Liver (tissue), 9 donors: ENCODE data around the gene EIF4G3. TPM values are rescaled to one million over a fixed set of nuclear protein-coding genes. Genes with fewer than 3 reads are reported as not detected.

ENCODE experiments used
- DNase-seq: peaks from one replicate; pipeline ENCODE4 v3.0.0-alpha.2; 2017; ENCODE audit warnings: low spot score
- H3K27ac ChIP-seq, 2 donors: one replicate each; pipeline ENCODE4 v1.7.0; 2013; ENCODE audit warnings: inconsistent platforms in 2 of 2, low read length in 2 of 2, control low read depth in 1 of 2, low read depth in 1 of 2, mild to moderate bottlenecking in 1 of 2
- H3K27me3 ChIP-seq, 4 donors: one replicate each; pipeline versions ENCODE4 v1.6.1 to v1.7.0; 2013; ENCODE audit warnings: low read length in 3 of 4, inconsistent platforms in 1 of 4, mild to moderate bottlenecking in 1 of 4, moderate library complexity in 1 of 4; ENCODE audit not compliant: control insufficient read depth in 4 of 4, insufficient read depth in 4 of 4
- H3K36me3 ChIP-seq, 4 donors: one replicate each; pipeline versions ENCODE4 v1.6.1 to v1.7.0; 2013; ENCODE audit warnings: low read length in 3 of 4, mild to moderate bottlenecking in 3 of 4, low read depth in 1 of 4, moderate library complexity in 1 of 4; ENCODE audit not compliant: control insufficient read depth in 4 of 4, insufficient read depth in 3 of 4
- H3K4me1 ChIP-seq, 4 donors: one replicate each; pipeline versions ENCODE4 v1.6.1 to v1.7.0; 2013; ENCODE audit warnings: low read length in 3 of 4, mild to moderate bottlenecking in 3 of 4, moderate library complexity in 1 of 4; ENCODE audit not compliant: control insufficient read depth in 4 of 4, insufficient read depth in 4 of 4
- H3K4me3 ChIP-seq, 3 donors: one replicate each; pipeline versions ENCODE4 v1.6.1 to v1.7.0; 2013; ENCODE audit warnings: low read length in 3 of 3, control low read depth in 1 of 3, low read depth in 1 of 3, mild to moderate bottlenecking in 1 of 3
- H3K9ac ChIP-seq, 2 donors: one replicate each; pipeline ENCODE4 v1.7.0; 2013; ENCODE audit warnings: low read length in 2 of 2, mild to moderate bottlenecking in 2 of 2, moderate library complexity in 2 of 2, control low read depth in 1 of 2, low read depth in 1 of 2
- H3K9me3 ChIP-seq, 4 donors: one replicate each; pipeline versions ENCODE4 v1.6.1 to v1.7.0; 2013; ENCODE audit warnings: low read length in 3 of 4; ENCODE audit not compliant: control insufficient read depth in 4 of 4
- ATF3 ChIP-seq: IDR thresholded peaks from 2 replicates; pipeline ENCODE4 v1.6.1; 2016; ENCODE audit warnings: antibody characterized with exemption
- CTCF ChIP-seq: fragments of 150-350 bp; IDR thresholded peaks from 2 replicates; pipeline ENCODE4 v1.5.1; 2017; ENCODE audit warnings: improper control_type of control experiment, low read depth, low read length; ENCODE audit not compliant: missing input control
- EGR1 ChIP-seq, 2 donors: IDR thresholded peaks; 2 replicates each; pipeline ENCODE4 v1.6.1; 2016 to 2018; ENCODE audit warnings: antibody characterized with exemption in 2 of 2, low read depth in 2 of 2
- FOXA1 ChIP-seq: IDR thresholded peaks from 2 replicates; pipeline ENCODE4 v1.6.1; 2016; ENCODE audit warnings: antibody characterized with exemption
- FOXA2 ChIP-seq: IDR thresholded peaks from 2 replicates; pipeline ENCODE4 v1.6.1; 2016; ENCODE audit warnings: antibody characterized with exemption
- GABPA ChIP-seq, 2 donors: IDR thresholded peaks in 1 of 2; conservative IDR thresholded peaks in 1 of 2; 2 replicates each; pipeline ENCODE4 v1.6.1; 2016; ENCODE audit warnings: antibody characterized with exemption in 2 of 2, mild to moderate bottlenecking in 1 of 2, moderate library complexity in 1 of 2
- HNF4A ChIP-seq, 2 donors: conservative IDR thresholded peaks; 2 replicates each; pipeline ENCODE4 v1.6.1; 2016; ENCODE audit warnings: antibody characterized with exemption in 2 of 2, mild to moderate bottlenecking in 2 of 2
- HNF4G ChIP-seq: IDR thresholded peaks from 2 replicates; pipeline ENCODE4 v1.6.1; 2016; ENCODE audit warnings: antibody characterized with exemption
- JUND ChIP-seq, 2 donors: IDR thresholded peaks; 2 replicates each; pipeline ENCODE4 v1.6.1; 2016; ENCODE audit warnings: antibody characterized with exemption in 2 of 2
- MAX ChIP-seq: IDR thresholded peaks from 2 replicates; pipeline ENCODE4 v1.6.1; 2016; ENCODE audit warnings: antibody characterized with exemption
- NR2F2 ChIP-seq: IDR thresholded peaks from 2 replicates; pipeline ENCODE4 v1.6.1; 2016; ENCODE audit warnings: antibody characterized with exemption
- RAD21 ChIP-seq, 2 donors: IDR thresholded peaks; 2 replicates each; pipeline ENCODE4 v1.6.1; 2016; ENCODE audit warnings: antibody characterized with exemption in 2 of 2, mild to moderate bottlenecking in 2 of 2
- REST ChIP-seq: IDR thresholded peaks from 2 replicates; pipeline ENCODE4 v1.6.1; 2016; ENCODE audit warnings: antibody characterized with exemption, mild to moderate bottlenecking
- RXRA ChIP-seq, 2 donors: IDR thresholded peaks; 2 replicates each; pipeline ENCODE4 v1.6.1; 2017 to 2018; ENCODE audit warnings: antibody characterized with exemption in 2 of 2, mild to moderate bottlenecking in 1 of 2
- SP1 ChIP-seq: IDR thresholded peaks from 2 replicates; pipeline ENCODE4 v1.6.1; 2018; ENCODE audit warnings: antibody characterized with exemption, mild to moderate bottlenecking
- TAF1 ChIP-seq: conservative IDR thresholded peaks from 2 replicates; pipeline ENCODE4 v1.6.1; 2016; ENCODE audit warnings: antibody characterized with exemption, mild to moderate bottlenecking
- YY1 ChIP-seq: IDR thresholded peaks from 2 replicates; pipeline ENCODE4 v1.6.1; 2016; ENCODE audit warnings: antibody characterized with exemption, mild to moderate bottlenecking
- ZBTB33 ChIP-seq: IDR thresholded peaks from 2 replicates; pipeline ENCODE4 v1.6.1; 2016; ENCODE audit warnings: antibody characterized with exemption
- WGBS: extraction: QIAGEN DNeasy Blood & Tissue Kit; methylation state at CpG from one replicate; pipeline ENCODE4 v1.1.7; 2013; 5-methylcytosine and 5-hydroxymethylcytosine counted together
- polyA plus RNA-seq, 2 donors: library from polyadenylated mRNA; stranded (reverse) in 1 of 2; unstranded in 1 of 2; fragments of 200-250 nt in 1 of 2; fragments of >200 nt in 1 of 2; fragmentation: Nextera tagmentation in 1 of 2; extraction: Ambion mirVana in 1 of 2; gene quantifications; one replicate each; pipeline versions ENCODE4 v1.2.1 to v1.2.3, GENCODE V29; 2013 to 2015
- total RNA-seq, 2 donors: library from RNA; depleted of rRNA; stranded (reverse); fragments of >200 nt; gene quantifications; one replicate each; pipeline ENCODE4 v1.2.3, GENCODE V29; 2014
- donor health status: healthy.
- donor health status: healthy.
- donor health status: healthy.
- donor health status: healthy.
- donor health status: healthy.

Gene EIF4G3
- total and polyA plus RNA-seq, 4 donors, result 7.6 to 22.8 (median 11.7) TPM

GRCh38 chr1:21060523-21060922 lies 116.2 kb downstream of the EIF4G3 start:
- TF ChIP-seq CTCF (no peak), JUND (IDR thresholded peaks at IDR 0.05) (no peak), REST (no peak), HNF4A (conservative IDR thresholded peaks at IDR 0.05) (no peak), SP1 (no peak), YY1 (no peak), RXRA (IDR thresholded peaks at IDR 0.05) (no peak), ZBTB33 (no peak), ATF3 (no peak), NR2F2 (no peak), GABPA (IDR thresholded peaks at IDR 0.05 in 1 of 2, conservative IDR thresholded peaks at IDR 0.05 in 1 of 2) (no peak), RAD21 (IDR thresholded peaks at IDR 0.05) (no peak), MAX (no peak), FOXA1 (no peak), EGR1 (IDR thresholded peaks at IDR 0.05; ENCODE audit: low read depth in 2 of 2) (no peak), HNF4G (no peak), FOXA2 (no peak), TAF1 (no peak)
- no peak for DNase-seq
- no peak overlapping the region for H3K4me3 ChIP-seq
- peaks cover 0 to 2% (median 1%) of the 10 kb centered on the region in 4 donors for H3K4me1 ChIP-seq
- H3K27me3 ChIP-seq, result no peaks in the 10 kb centered on the region
- no peak overlapping the region for H3K9ac ChIP-seq
- WGBS, result 96% methylated on average over 5 of the region's 5 CpGs
- no peaks in the 10 kb centered on the region for H3K36me3 ChIP-seq
- no peaks in the 10 kb centered on the region for H3K9me3 ChIP-seq
- no peak overlapping the region for H3K27ac ChIP-seq
